Measurements from ENCODE around the gene KIF9.

KIF9 gene

DNA sequence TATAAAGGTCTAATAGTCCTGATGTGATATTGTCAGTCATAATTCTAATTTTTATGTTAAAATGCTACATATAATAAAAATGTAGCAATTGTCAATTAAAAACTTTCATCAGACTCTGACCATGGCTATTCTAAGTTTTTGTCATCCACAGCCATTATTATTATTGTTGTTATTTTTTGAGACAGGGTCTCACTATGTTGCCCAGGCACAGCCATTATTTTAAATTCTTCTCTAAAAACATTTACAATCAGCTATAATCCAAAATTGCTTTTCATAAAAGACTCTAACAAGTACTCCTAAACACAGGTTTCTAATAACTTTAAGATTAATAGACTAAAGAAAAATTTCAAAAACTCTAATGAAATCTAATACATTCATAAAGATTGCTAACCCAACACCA is 77.7 kb downstream of the KIF9 start:
- H3K4me1 ChIP-seq: no peaks in the 10 kb centered on the region
- TF ChIP-seq, protein P1, sequence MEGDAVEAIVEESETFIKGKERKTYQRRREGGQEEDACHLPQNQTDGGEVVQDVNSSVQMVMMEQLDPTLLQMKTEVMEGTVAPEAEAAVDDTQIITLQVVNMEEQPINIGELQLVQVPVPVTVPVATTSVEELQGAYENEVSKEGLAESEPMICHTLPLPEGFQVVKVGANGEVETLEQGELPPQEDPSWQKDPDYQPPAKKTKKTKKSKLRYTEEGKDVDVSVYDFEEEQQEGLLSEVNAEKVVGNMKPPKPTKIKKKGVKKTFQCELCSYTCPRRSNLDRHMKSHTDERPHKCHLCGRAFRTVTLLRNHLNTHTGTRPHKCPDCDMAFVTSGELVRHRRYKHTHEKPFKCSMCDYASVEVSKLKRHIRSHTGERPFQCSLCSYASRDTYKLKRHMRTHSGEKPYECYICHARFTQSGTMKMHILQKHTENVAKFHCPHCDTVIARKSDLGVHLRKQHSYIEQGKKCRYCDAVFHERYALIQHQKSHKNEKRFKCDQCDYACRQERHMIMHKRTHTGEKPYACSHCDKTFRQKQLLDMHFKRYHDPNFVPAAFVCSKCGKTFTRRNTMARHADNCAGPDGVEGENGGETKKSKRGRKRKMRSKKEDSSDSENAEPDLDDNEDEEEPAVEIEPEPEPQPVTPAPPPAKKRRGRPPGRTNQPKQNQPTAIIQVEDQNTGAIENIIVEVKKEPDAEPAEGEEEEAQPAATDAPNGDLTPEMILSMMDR (IDR thresholded peaks at IDR 0.05): no peak
- no peaks in the 10 kb centered on the region for H3K9me3 ChIP-seq
- no peaks in the 10 kb centered on the region for H3K36me3 ChIP-seq
- no peak for DNase-seq
- H3K4me3 ChIP-seq: no peak overlapping the region
- H3K27ac ChIP-seq: no peak overlapping the region
- H3K27me3 ChIP-seq: no peaks in the 10 kb centered on the region
- intact Hi-C loops (cut with DNase I; ENCODE audit: low total_unique reads): no loop called here

- Histone ChIP-seq H3K27ac (no peak overlapping the region), H3K9me3 (no peaks in the 10 kb centered on the region), H3K4me3 (no peak overlapping the region), H3K36me3 (no peaks in the 10 kb centered on the region), H3K27me3 (no peaks in the 10 kb centered on the region), H3K4me1 (no peaks in the 10 kb centered on the region)
- intact Hi-C loops (cut with DNase I; ENCODE audit: low total_unique reads): no loop called here
- TF ChIP-seq, protein P1 (IDR thresholded peaks at IDR 0.05): no peak
- no peak for DNase-seq
Measured at GRCh38 chr3:47202542-47202941, 80.1 kb downstream of the KIF9 start.

DNA sequence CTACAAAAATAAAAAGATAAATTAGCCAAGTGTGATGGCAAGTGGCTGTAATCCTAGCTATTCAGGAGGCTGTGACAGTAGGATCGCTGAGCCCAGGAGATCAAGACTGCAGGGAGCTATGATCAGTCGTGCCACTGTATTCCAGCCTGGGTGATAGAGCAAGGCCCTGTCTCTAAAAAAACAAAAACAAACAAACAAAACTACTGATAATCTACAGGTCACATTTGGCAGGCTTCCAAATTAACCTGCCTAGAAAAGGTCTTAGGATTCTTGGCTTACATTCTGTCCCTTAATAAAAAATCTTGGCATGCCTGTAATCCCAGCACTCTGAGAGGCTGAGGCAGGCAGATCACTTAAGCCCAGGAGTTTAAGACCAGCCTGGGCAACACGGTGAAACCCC is 85.3 kb downstream of the KIF9 start:
- H3K36me3 ChIP-seq: no peaks in the 10 kb centered on the region
- no peaks in the 10 kb centered on the region for H3K9me3 ChIP-seq
- no peak for DNase-seq
- no peaks in the 10 kb centered on the region for H3K27me3 ChIP-seq
- H3K27ac ChIP-seq: no peak overlapping the region
- no peak overlapping the region for H3K4me3 ChIP-seq
- TF ChIP-seq, protein P1 (IDR thresholded peaks at IDR 0.05): no peak
- intact Hi-C loops (cut with DNase I; ENCODE audit: low total_unique reads): no loop called here
- H3K4me1 ChIP-seq: no peaks in the 10 kb centered on the region

GRCh38 chr3:47194994-47195393 is 87.6 kb downstream of the KIF9 start:
- no peaks in the 10 kb centered on the region for H3K27me3 ChIP-seq
- H3K4me1 ChIP-seq: no peaks in the 10 kb centered on the region
- intact Hi-C loops (cut with DNase I; ENCODE audit: low total_unique reads): no loop called here
- no peaks in the 10 kb centered on the region for H3K36me3 ChIP-seq
- TF ChIP-seq, protein P1 (IDR thresholded peaks at IDR 0.05): no peak
- H3K27ac ChIP-seq: no peak overlapping the region
- no peak for DNase-seq
- no peak overlapping the region for H3K4me3 ChIP-seq
- no peaks in the 10 kb centered on the region for H3K9me3 ChIP-seq

DNA sequence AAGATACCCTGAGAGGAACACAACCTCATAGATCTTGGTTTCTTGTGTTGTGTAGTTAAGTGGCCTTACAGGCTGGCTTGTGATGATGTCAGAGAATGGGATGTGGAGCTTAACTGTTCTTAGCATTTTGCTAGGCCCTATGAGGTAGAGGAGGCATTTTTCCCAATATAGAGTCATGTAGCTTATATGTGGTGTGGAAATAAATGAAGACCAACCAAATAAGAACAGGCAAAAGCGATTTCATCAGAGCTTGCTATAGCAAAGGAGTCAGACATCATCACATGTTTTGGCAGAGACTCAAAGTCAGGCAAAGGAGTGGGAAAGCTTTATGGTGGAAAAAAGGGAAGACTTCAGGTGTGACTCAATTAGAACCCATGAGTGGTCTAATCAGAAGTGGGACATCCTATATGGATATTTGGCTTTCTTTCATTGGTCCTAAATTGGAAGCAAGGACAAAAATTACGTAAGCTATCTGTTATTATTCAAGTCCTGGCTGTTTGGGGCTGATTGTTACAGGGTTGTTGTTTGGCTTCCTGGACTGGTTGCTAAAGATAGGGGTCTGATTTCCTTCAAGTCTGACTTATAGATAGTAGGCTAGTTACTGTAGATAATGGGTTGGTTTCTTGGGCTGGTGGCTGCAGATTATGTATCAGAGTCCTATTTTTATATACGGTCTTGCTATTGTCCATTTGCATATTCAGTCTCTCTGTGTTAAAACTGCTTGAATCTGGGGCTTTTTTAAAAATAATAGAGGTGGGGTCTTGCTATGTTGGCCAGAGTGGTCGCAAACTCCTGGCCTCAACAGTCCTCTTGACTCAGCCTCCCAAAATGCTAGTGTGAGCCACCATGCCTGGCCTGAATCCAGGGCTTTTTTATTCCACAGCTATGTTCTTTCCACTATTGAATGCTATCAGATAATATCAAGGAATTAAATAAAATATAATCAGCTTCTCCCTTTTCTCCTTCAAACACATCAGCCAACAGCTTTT is 88.4 kb downstream of the KIF9 start:
- H3K27me3 ChIP-seq: no peaks in the 10 kb centered on the region
- no peaks in the 10 kb centered on the region for H3K4me1 ChIP-seq
- H3K36me3 ChIP-seq: no peaks in the 10 kb centered on the region
- H3K27ac ChIP-seq: no peak overlapping the region
- H3K4me3 ChIP-seq: no peak overlapping the region
- no peaks in the 10 kb centered on the region for H3K9me3 ChIP-seq
- no peak for DNase-seq
- intact Hi-C loops (cut with DNase I; ENCODE audit: low total_unique reads): no loop called here
- TF ChIP-seq, protein P1 (IDR thresholded peaks at IDR 0.05): no peak

Measured in tibial artery (tissue), 4 donors.